Mucosa of descending colon (tissue), 3 donors: ENCODE measurements around the gene NAGS. TPM values are rescaled to one million over a fixed set of nuclear protein-coding genes. Genes with fewer than 3 reads are reported as not detected.
"Not testable (repeated sequence)": the region's sequence is repeated elsewhere in the genome, so short reads cannot be mapped to it uniquely, and the experiment has no call there.

ENCODE experiments used
- ATAC-seq: fragments of 200-7000 bp; cut with Tn5 transposase; one replicate; pipeline ENCODE4 v1.9.1; 2020; ENCODE audit warnings: mild to moderate bottlenecking, moderate library complexity
- DNase-seq, 3 donors: peaks; one replicate each; pipeline ENCODE4 v3.0.0-alpha.2; 2020
- H3K36me3 ChIP-seq: fragments of 200-600 bp; one replicate; pipeline ENCODE4 v1.8.0; 2021; ENCODE audit warnings: low read depth, mild to moderate bottlenecking
- H3K4me1 ChIP-seq: fragments of 200-600 bp; one replicate; pipeline ENCODE4 v1.8.0; 2021; ENCODE audit warnings: low read depth, mild to moderate bottlenecking
- H3K4me3 ChIP-seq: fragments of 200-600 bp; one replicate; pipeline ENCODE4 v1.8.0; 2021; ENCODE audit warnings: mild to moderate bottlenecking
- H3K9me3 ChIP-seq: fragments of 200-600 bp; one replicate; pipeline ENCODE4 v1.8.0; 2021; ENCODE audit warnings: mild to moderate bottlenecking
- CTCF ChIP-seq: fragments of 200-600 bp; IDR thresholded peaks from one replicate; pipeline ENCODE4 v1.8.0; 2022; ENCODE audit warnings: antibody characterized with exemption, mild to moderate bottlenecking
- intact Hi-C, 2 donors: fragments of 100-400 bp; cut with DNase I in 1 of 2; cut with micrococcal nuclease in 1 of 2; formaldehyde crosslinking; loops; one replicate each; pipeline versions ENCODE4 v1.11.0 to v1.11.1; 2022; cut with DNase I, micrococcal nuclease
- total RNA-seq, 3 donors: library from RNA; stranded (reverse); fragmentation: NEBNext Ultra II Directional in 2 of 3; extraction: Animal tissue kit (Norgen Biotek cat#: 25700) in 2 of 3; gene quantifications; one replicate each; pipeline versions ENCODE4 v1.2.1 to v1.2.4, GENCODE V29; 2021 to 2023
- donor health status: DM: no; HTN: no; CAD: no; lungs with moderate emphysema.
- donor health status: DM: no; HTN: no; CAD: no.
- donor health status: DM: no; HTN: yes; CAD: no.

The NAGS gene
- total RNA-seq, 3 donors from 2014 or later, result 6.1 to 21.4 (median 7.0) TPM

GRCh38 chr17:43962479-43962878 lies 41.9 kb upstream of the NAGS start:
- Histone ChIP-seq H3K4me3 (no peak overlapping the region), H3K36me3 (no peaks in the 10 kb centered on the region), H3K4me1 (no peaks in the 10 kb centered on the region), H3K9me3 (no peaks in the 10 kb centered on the region)
- ATAC-seq (no peak), DNase-seq (peak in 1 of 3 donors; percentile 6)
- no peak for TF ChIP-seq CTCF
- intact Hi-C loops, result no loop called here

- DNase-seq (no peak), ATAC-seq (no peak)
- Histone ChIP-seq H3K9me3 (no peaks in the 10 kb centered on the region), H3K36me3 (no peaks in the 10 kb centered on the region), H3K4me3 (no peak overlapping the region), H3K4me1 (no peaks in the 10 kb centered on the region)
- intact Hi-C loops, result no loop called here
- TF ChIP-seq CTCF, result no peak
Measured at GRCh38 chr17:43966276-43966675, 38.1 kb upstream of the NAGS start.

- intact Hi-C loops, result no loop called here
- no peaks in the 10 kb centered on the region for H3K4me1 ChIP-seq
- H3K9me3 ChIP-seq, result no peaks in the 10 kb centered on the region
- ATAC-seq (no peak), DNase-seq (no peak)
- H3K36me3 ChIP-seq, result no peaks in the 10 kb centered on the region
- TF ChIP-seq CTCF, result no peak
- H3K4me3 ChIP-seq, result no peak overlapping the region
Measured at GRCh38 chr17:43967251-43967875, 37.1 kb upstream of the NAGS start.

GRCh38 chr17:43970366-43970765 lies 34.1 kb upstream of the NAGS start:
- TF ChIP-seq CTCF, result no peak
- Histone ChIP-seq H3K4me1 (no peaks in the 10 kb centered on the region), H3K4me3 (no peak overlapping the region), H3K9me3 (no peaks in the 10 kb centered on the region), H3K36me3 (no peaks in the 10 kb centered on the region)
- ATAC-seq, result no peak
- no peak for DNase-seq
- intact Hi-C loops, result no loop called here

- ATAC-seq, intact Hi-C loops: not testable (repeated sequence)
Measured at GRCh38 chr17:43971436-43971835, 33.0 kb upstream of the NAGS start.

GRCh38 chr17:43972444-43973212 lies 31.8 kb upstream of the NAGS start:
- ATAC-seq, intact Hi-C loops, H3K4me3 ChIP-seq, H3K4me1 ChIP-seq, H3K9me3 ChIP-seq, DNase-seq, H3K36me3 ChIP-seq: not testable (repeated sequence)

More at GRCh38 chr17:43971436-43971835, 33.0 kb upstream of the NAGS start:
- H3K36me3 ChIP-seq, DNase-seq, H3K4me3 ChIP-seq, H3K4me1 ChIP-seq, H3K9me3 ChIP-seq: not testable (repeated sequence)
